Hindlimb muscle (tissue), 1 donor: ENCODE measurements around the gene GPR158. TPM values are rescaled to one million over a fixed set of nuclear protein-coding genes. Genes with fewer than 3 reads are reported as not detected.
"Not testable (repeated sequence)": the region's sequence is repeated elsewhere in the genome, so short reads cannot be mapped to it uniquely, and the experiment has no call there.

Experiments
- DNase-seq: peaks from one replicate; pipeline ENCODE4 v3.0.0-alpha.2; 2013
- polyA plus RNA-seq: library from polyadenylated mRNA; unstranded; fragments of 120-200 nt; gene quantifications from one replicate; pipeline ENCODE4 v1.2.1, GENCODE V29; 2013; ENCODE audit not compliant: insufficient read length

The GPR158 gene
- polyA plus RNA-seq, 1 donor: not detected

GRCh38 chr10:25306386-25306785 lies 131.6 kb downstream of the GPR158 start:
- no peak for DNase-seq

- DNase-seq: no peak
Observed at GRCh38 chr10:25308278-25308677, 133.5 kb downstream of the GPR158 start.

GRCh38 chr10:25317596-25318211 lies 142.9 kb downstream of the GPR158 start:
- not testable (repeated sequence) for DNase-seq

- no peak for DNase-seq
Observed at GRCh38 chr10:25327273-25327672, 152.5 kb downstream of the GPR158 start.

GRCh38 chr10:25328361-25328760 lies 153.6 kb downstream of the GPR158 start:
- no peak for DNase-seq

- not testable (repeated sequence) for DNase-seq
Observed at GRCh38 chr10:25329587-25329986, 154.8 kb downstream of the GPR158 start.

- no peak for DNase-seq
Observed at GRCh38 chr10:25334445-25334844, 159.6 kb downstream of the GPR158 start.

- no peak for DNase-seq
Observed at GRCh38 chr10:25336330-25336729, 161.5 kb downstream of the GPR158 start.

- no peak for DNase-seq
Observed at GRCh38 chr10:25338271-25338670, 163.5 kb downstream of the GPR158 start.

GRCh38 chr10:25339966-25340365 lies 165.2 kb downstream of the GPR158 start:
- no peak for DNase-seq

- DNase-seq: no peak
Observed at GRCh38 chr10:25349520-25349919, 174.7 kb downstream of the GPR158 start.

GRCh38 chr10:25356609-25357008 lies 181.8 kb downstream of the GPR158 start:
- DNase-seq: no peak

GRCh38 chr10:25357269-25357668 lies 182.5 kb downstream of the GPR158 start:
- no peak for DNase-seq

- no peak for DNase-seq
Observed at GRCh38 chr10:25382029-25382810, 207.4 kb downstream of the GPR158 start.

- not testable (repeated sequence) for DNase-seq
Observed at GRCh38 chr10:25382901-25383300, 208.1 kb downstream of the GPR158 start.

- no peak for DNase-seq
Observed at GRCh38 chr10:25383686-25384085, 208.9 kb downstream of the GPR158 start.

- DNase-seq: no peak
Observed at GRCh38 chr10:25384618-25385017, 209.8 kb downstream of the GPR158 start.

GRCh38 chr10:25388188-25388861 lies 213.5 kb downstream of the GPR158 start:
- no peak for DNase-seq

- no peak for DNase-seq
Observed at GRCh38 chr10:25388862-25389206, 214.0 kb downstream of the GPR158 start.

GRCh38 chr10:25390733-25391132 lies 215.9 kb downstream of the GPR158 start:
- DNase-seq: no peak

GRCh38 chr10:25392132-25392531 lies 217.3 kb downstream of the GPR158 start:
- no peak for DNase-seq

- DNase-seq: no peak
Observed at GRCh38 chr10:25393621-25394020, 218.8 kb downstream of the GPR158 start.

GRCh38 chr10:25398680-25399079 lies 223.9 kb downstream of the GPR158 start:
- no peak for DNase-seq

GRCh38 chr10:25405871-25406270 lies 231.1 kb downstream of the GPR158 start:
- no peak for DNase-seq
